Nephron (organoid): ENCODE data around the gene SLC35F1.

Experiments
- H3K27ac Mint-ChIP-seq, 3 experiments: 2 replicates each; pipeline ENCODE4 v1.8.0; 2020; ENCODE audit warnings: mixed read lengths in 3 of 3, mild to moderate bottlenecking in 2 of 3, moderate library complexity in 1 of 3
- H3K27me3 Mint-ChIP-seq: 2 replicates; pipeline ENCODE4 v1.8.0; 2021; ENCODE audit warnings: low read depth, mild to moderate bottlenecking, moderate library complexity, mixed read lengths
- H3K36me3 Mint-ChIP-seq: 2 replicates; pipeline ENCODE4 v1.8.0; 2020; ENCODE audit warnings: low read depth, mixed read lengths
- H3K4me1 Mint-ChIP-seq: 2 replicates; pipeline ENCODE4 v1.8.0; 2020; ENCODE audit warnings: mixed read lengths
- H3K4me3 Mint-ChIP-seq, 3 experiments: 2 replicates each; pipeline ENCODE4 v1.8.0; 2020; ENCODE audit warnings: mild to moderate bottlenecking in 3 of 3, mixed read lengths in 3 of 3, moderate library complexity in 2 of 3
- H3K9me3 Mint-ChIP-seq: 2 replicates; pipeline ENCODE4 v1.8.0; 2020; ENCODE audit warnings: mixed read lengths
- TF ChIP-seq, protein P1 (sequence below), 3 experiments: fragments of 200-600 bp; sonication (generic); IDR thresholded peaks; one replicate each; pipeline ENCODE4 v1.5.0; 2021; ENCODE audit warnings: antibody characterized with exemption in 3 of 3; ENCODE audit not compliant: unreplicated experiment in 3 of 3

The SLC35F1 gene

DNA sequence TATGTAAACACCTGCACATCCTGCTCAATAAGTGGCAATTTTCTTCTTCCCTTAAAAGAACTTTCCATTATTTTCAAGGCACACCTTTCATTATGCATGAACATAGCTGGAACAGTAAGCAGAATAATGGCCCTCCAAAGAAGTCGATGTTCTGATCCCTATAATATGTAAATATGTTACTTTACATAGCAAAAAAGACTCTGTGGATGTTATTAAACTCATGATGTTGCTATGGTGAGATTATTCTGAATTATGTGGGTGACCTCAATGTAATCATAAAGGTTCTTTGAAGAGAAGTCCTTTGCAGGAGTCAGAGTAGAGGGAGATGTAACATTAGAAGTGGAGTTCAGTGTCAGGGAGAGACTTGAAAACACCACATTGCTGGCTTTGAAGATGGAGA, 341.1 kb downstream of the SLC35F1 start:
- H3K9me3 Mint-ChIP-seq: no peaks in the 10 kb centered on the region
- no peak overlapping the region for H3K27ac Mint-ChIP-seq
- H3K27me3 Mint-ChIP-seq: peaks cover 5% of the 10 kb centered on the region
- H3K36me3 Mint-ChIP-seq: no peaks in the 10 kb centered on the region
- TF ChIP-seq, protein P1, sequence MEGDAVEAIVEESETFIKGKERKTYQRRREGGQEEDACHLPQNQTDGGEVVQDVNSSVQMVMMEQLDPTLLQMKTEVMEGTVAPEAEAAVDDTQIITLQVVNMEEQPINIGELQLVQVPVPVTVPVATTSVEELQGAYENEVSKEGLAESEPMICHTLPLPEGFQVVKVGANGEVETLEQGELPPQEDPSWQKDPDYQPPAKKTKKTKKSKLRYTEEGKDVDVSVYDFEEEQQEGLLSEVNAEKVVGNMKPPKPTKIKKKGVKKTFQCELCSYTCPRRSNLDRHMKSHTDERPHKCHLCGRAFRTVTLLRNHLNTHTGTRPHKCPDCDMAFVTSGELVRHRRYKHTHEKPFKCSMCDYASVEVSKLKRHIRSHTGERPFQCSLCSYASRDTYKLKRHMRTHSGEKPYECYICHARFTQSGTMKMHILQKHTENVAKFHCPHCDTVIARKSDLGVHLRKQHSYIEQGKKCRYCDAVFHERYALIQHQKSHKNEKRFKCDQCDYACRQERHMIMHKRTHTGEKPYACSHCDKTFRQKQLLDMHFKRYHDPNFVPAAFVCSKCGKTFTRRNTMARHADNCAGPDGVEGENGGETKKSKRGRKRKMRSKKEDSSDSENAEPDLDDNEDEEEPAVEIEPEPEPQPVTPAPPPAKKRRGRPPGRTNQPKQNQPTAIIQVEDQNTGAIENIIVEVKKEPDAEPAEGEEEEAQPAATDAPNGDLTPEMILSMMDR (IDR thresholded peaks at IDR 0.05; ENCODE audit: unreplicated experiment in 3 of 3): no peak
- peaks cover 5% of the 10 kb centered on the region for H3K4me1 Mint-ChIP-seq
- H3K4me3 Mint-ChIP-seq: no peak overlapping the region

DNA sequence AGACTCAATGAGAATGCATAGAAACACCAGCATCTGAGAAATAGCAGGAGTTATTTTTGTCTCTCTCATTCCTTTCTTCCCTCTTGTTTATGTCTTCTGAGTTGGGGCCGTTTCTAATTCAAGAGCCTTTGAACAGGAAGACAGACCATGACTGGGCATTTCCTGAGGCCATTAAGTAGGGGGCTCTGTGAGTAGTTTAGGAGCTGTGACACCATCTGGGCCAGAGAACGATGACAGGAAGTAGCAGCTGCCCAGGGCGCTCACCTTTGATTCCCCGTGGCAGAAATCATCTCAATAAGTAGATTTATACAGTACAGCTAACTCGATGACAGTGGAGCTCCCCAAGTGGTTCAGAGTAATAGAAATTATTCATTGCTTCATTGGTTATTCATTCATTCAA, 342.6 kb downstream of the SLC35F1 start:
- H3K4me3 Mint-ChIP-seq: no peak overlapping the region
- TF ChIP-seq, protein P1 (IDR thresholded peaks at IDR 0.05; ENCODE audit: unreplicated experiment in 3 of 3): no peak
- H3K9me3 Mint-ChIP-seq: no peaks in the 10 kb centered on the region
- peaks cover 5% of the 10 kb centered on the region for H3K4me1 Mint-ChIP-seq
- H3K36me3 Mint-ChIP-seq: no peaks in the 10 kb centered on the region
- peaks cover 5% of the 10 kb centered on the region for H3K27me3 Mint-ChIP-seq
- peak overlapping the region in 1 of 3 experiments; percentile 16 for H3K27ac Mint-ChIP-seq

DNA sequence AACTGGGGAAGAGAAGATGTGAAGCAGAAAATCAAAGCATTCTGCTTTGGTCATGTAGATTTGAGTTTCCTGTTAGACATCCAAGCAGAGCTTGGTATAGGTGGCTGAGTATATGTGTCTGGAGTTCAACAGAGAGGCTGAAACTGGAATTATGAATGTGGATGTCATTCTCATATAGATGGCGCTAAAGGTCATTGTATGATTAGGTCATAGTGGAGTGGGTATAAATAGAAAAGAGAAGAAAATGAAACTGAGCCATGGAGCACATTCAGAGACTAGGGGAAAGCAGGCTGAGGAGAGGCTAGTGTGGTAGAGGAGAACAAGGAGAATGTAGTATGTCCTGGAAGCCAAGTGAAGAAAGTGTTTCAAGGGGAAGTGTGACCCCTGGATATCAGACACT, 345.4 kb downstream of the SLC35F1 start:
- no peaks in the 10 kb centered on the region for H3K27me3 Mint-ChIP-seq
- no peaks in the 10 kb centered on the region for H3K36me3 Mint-ChIP-seq
- no peak overlapping the region for H3K27ac Mint-ChIP-seq
- peaks cover 5% of the 10 kb centered on the region for H3K4me1 Mint-ChIP-seq
- no peak overlapping the region for H3K4me3 Mint-ChIP-seq
- H3K9me3 Mint-ChIP-seq: no peaks in the 10 kb centered on the region
- TF ChIP-seq, protein P1 (IDR thresholded peaks at IDR 0.05; ENCODE audit: unreplicated experiment in 3 of 3): no peak

DNA sequence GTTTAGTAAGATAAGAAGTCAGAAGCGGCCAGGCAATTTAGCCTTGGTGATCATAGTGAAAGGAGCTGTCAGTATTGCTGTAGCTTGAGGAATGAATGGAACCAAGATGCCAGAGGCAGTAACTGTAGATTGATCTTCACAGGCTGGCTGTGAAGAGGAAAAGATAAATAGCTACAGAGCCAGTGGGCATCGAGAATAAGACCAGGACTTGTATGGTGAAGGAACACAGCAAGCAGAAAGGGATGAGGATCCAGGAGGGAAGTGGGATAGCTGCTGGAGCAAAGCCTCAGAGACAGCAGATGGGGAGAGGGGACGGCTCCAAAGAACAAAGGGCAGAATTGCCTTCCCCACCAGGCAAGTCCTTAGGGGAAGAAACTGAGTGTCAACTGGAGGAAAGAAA, 346.7 kb downstream of the SLC35F1 start:
- H3K9me3 Mint-ChIP-seq: no peaks in the 10 kb centered on the region
- H3K36me3 Mint-ChIP-seq: no peaks in the 10 kb centered on the region
- no peak overlapping the region for H3K27ac Mint-ChIP-seq
- H3K4me3 Mint-ChIP-seq: no peak overlapping the region
- no peaks in the 10 kb centered on the region for H3K27me3 Mint-ChIP-seq
- TF ChIP-seq, protein P1 (IDR thresholded peaks at IDR 0.05; ENCODE audit: unreplicated experiment in 3 of 3): no peak
- peaks cover 5% of the 10 kb centered on the region for H3K4me1 Mint-ChIP-seq

DNA sequence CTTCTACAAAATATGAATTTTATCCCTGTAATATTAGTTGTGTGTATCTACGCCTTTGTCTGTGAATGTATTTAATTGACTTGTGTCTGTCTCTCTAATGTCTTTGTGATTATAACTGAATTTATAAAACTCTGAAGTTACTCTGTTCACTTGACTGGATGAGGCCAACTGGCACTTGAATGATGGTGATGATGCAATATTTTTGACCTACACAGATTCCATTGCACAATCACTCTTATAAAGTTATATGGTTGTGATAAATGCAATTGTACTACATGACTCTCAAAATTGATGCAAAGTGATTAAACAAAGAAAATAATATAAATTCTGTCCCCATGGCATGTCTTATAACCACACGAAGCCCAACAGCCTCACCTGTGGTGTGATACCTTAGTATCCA, 353.8 kb downstream of the SLC35F1 start:
- Mint-ChIP-seq H3K4me3 (no peak overlapping the region), H3K27ac (no peak overlapping the region), H3K9me3 (no peaks in the 10 kb centered on the region), H3K4me1 (peaks cover 5% of the 10 kb centered on the region), H3K36me3 (no peaks in the 10 kb centered on the region), H3K27me3 (no peaks in the 10 kb centered on the region)
- TF ChIP-seq, protein P1 (IDR thresholded peaks at IDR 0.05; ENCODE audit: unreplicated experiment in 3 of 3): no peak

DNA sequence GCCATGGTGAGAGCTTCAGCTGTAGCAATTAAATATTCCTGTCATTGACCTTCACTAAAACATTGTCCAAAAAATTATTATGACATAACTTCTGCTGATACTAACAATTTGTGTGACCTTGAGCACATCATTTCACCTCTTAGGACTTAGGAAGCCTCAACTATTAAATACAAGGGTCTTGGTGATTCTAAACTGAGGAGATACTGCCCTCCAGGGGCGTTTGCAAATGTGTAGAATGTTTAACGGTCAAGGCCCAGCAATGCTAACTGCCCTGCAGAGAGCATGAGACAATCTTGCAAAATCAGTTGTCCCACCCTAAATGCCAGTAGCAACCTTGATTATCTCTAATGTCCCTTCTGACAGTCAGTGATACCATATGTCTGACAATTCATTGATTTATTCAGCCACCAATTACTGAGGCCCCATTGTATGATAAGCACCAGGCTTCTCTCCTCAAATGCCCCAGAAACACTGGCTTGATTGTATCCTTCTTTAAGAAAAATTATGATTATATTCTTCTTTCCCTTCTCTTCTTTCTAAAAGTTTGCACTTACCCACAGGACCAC, 356.9 kb downstream of the SLC35F1 start:
- H3K36me3 Mint-ChIP-seq: no peaks in the 10 kb centered on the region
- no peaks in the 10 kb centered on the region for H3K27me3 Mint-ChIP-seq
- peaks cover 5% of the 10 kb centered on the region for H3K4me1 Mint-ChIP-seq
- no peaks in the 10 kb centered on the region for H3K9me3 Mint-ChIP-seq
- H3K27ac Mint-ChIP-seq: peak overlapping the region in 1 of 3 experiments; percentile 20
- TF ChIP-seq, protein P1 (IDR thresholded peaks at IDR 0.05; ENCODE audit: unreplicated experiment in 3 of 3): peak; percentile 52 to 67 (median 58)
- H3K4me3 Mint-ChIP-seq: no peak overlapping the region
